ENCODE results near the gene CPNE5.

Gene CPNE5

GRCh38 chr6:36753671-36754405 is 85.4 kb downstream of the CPNE5 start:
- no peak overlapping the region for H3K27ac ChIP-seq (replicated peaks)
- no peak for DNase-seq (ENCODE audit: low read depth in 1 of 2, low spot score in 1 of 2)
- H3K27me3 ChIP-seq (ENCODE audit: insufficient read depth, poor library complexity, severe bottlenecking): no peaks in the 10 kb centered on the region
- H3K4me3 ChIP-seq (replicated peaks; ENCODE audit: insufficient read depth, low read length): no peak overlapping the region
- TF ChIP-seq, protein P1, sequence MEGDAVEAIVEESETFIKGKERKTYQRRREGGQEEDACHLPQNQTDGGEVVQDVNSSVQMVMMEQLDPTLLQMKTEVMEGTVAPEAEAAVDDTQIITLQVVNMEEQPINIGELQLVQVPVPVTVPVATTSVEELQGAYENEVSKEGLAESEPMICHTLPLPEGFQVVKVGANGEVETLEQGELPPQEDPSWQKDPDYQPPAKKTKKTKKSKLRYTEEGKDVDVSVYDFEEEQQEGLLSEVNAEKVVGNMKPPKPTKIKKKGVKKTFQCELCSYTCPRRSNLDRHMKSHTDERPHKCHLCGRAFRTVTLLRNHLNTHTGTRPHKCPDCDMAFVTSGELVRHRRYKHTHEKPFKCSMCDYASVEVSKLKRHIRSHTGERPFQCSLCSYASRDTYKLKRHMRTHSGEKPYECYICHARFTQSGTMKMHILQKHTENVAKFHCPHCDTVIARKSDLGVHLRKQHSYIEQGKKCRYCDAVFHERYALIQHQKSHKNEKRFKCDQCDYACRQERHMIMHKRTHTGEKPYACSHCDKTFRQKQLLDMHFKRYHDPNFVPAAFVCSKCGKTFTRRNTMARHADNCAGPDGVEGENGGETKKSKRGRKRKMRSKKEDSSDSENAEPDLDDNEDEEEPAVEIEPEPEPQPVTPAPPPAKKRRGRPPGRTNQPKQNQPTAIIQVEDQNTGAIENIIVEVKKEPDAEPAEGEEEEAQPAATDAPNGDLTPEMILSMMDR (IDR thresholded peaks at IDR 0.05; ENCODE audit: insufficient read depth, low read length): no peak
- TF ChIP-seq SPI1 (IDR thresholded peaks at IDR 0.05; ENCODE audit: borderline replicate concordance, low read depth) (no peak), GABPA (IDR thresholded peaks at IDR 0.05; ENCODE audit: low read depth) (no peak), REST (IDR thresholded peaks at IDR 0.05; ENCODE audit: insufficient replicate concordance, low read depth) (no peak), POLR2AphosphoS5 (IDR thresholded peaks at IDR 0.05; ENCODE audit: low read depth) (no peak)

GRCh38 chr6:36752886-36753506 is 86.2 kb downstream of the CPNE5 start:
- Histone ChIP-seq H3K27ac (replicated peaks) (no peak overlapping the region), H3K27me3 (ENCODE audit: insufficient read depth, poor library complexity, severe bottlenecking) (no peaks in the 10 kb centered on the region), H3K4me3 (replicated peaks; ENCODE audit: insufficient read depth, low read length) (no peak overlapping the region)
- TF ChIP-seq REST (IDR thresholded peaks at IDR 0.05; ENCODE audit: insufficient replicate concordance, low read depth): no peak
- no peak for TF ChIP-seq GABPA (IDR thresholded peaks at IDR 0.05; ENCODE audit: low read depth)
- TF ChIP-seq, protein P1 (IDR thresholded peaks at IDR 0.05; ENCODE audit: insufficient read depth, low read length): no peak
- DNase-seq (ENCODE audit: low read depth in 1 of 2, low spot score in 1 of 2): no peak

GRCh38 chr6:36752187-36752885 is 86.9 kb downstream of the CPNE5 start:
- Histone ChIP-seq H3K27me3 (ENCODE audit: insufficient read depth, poor library complexity, severe bottlenecking) (no peaks in the 10 kb centered on the region), H3K4me3 (replicated peaks; ENCODE audit: insufficient read depth, low read length) (no peak overlapping the region), H3K27ac (replicated peaks) (no peak overlapping the region)
- no peak for DNase-seq (ENCODE audit: low read depth in 1 of 2, low spot score in 1 of 2)
- TF ChIP-seq SPI1 (IDR thresholded peaks at IDR 0.05; ENCODE audit: borderline replicate concordance, low read depth) (no peak), POLR2AphosphoS5 (IDR thresholded peaks at IDR 0.05; ENCODE audit: low read depth) (no peak), GABPA (IDR thresholded peaks at IDR 0.05; ENCODE audit: low read depth) (no peak), REST (IDR thresholded peaks at IDR 0.05; ENCODE audit: insufficient replicate concordance, low read depth) (no peak)
- TF ChIP-seq, protein P1 (IDR thresholded peaks at IDR 0.05; ENCODE audit: insufficient read depth, low read length): no peak
